Hepatocyte (in vitro differentiated cells): Measurements from ENCODE around the gene OR5K4. TPM values are rescaled to one million over a fixed set of nuclear protein-coding genes. Genes with fewer than 3 reads are reported as not detected.

ENCODE experiments used
- DNase-seq: peaks from one replicate; pipeline ENCODE4 v3.0.0-alpha.2; 2016; ENCODE audit warnings: low spot score
- H2AFZ ChIP-seq: fragments of 200-600 bp; sonication (generic); 2 replicates; pipeline ENCODE4 v1.6.0; 2016; ENCODE audit warnings: antibody characterized with exemption, mild to moderate bottlenecking
- H3K27ac ChIP-seq: fragments of 200-600 bp; sonication (generic); 2 replicates; pipeline ENCODE4 v1.5.1; 2016; ENCODE audit warnings: mild to moderate bottlenecking
- H3K27me3 ChIP-seq: fragments of 200-600 bp; sonication (generic); 2 replicates; pipeline ENCODE4 v1.6.1; 2016
- H3K36me3 ChIP-seq: fragments of 200-600 bp; sonication (generic); replicated peaks from 2 replicates; pipeline ENCODE4 v1.5.1; 2016; ENCODE audit warnings: low read depth; ENCODE audit not compliant: insufficient read depth
- H3K4me1 ChIP-seq: fragments of 200-600 bp; sonication (generic); 2 replicates; pipeline ENCODE4 v1.5.1; 2016; ENCODE audit warnings: mild to moderate bottlenecking, moderate library complexity; ENCODE audit not compliant: insufficient read depth
- H3K4me2 ChIP-seq: fragments of 200-600 bp; sonication (generic); 2 replicates; pipeline ENCODE4 v1.6.0; 2016
- H3K4me3 ChIP-seq: fragments of 200-600 bp; sonication (generic); 2 replicates; pipeline ENCODE4 v1.5.1; 2016; ENCODE audit warnings: mild to moderate bottlenecking
- H3K79me2 ChIP-seq: fragments of 200-600 bp; sonication (generic); 2 replicates; pipeline ENCODE4 v1.6.0; 2017; ENCODE audit warnings: mild to moderate bottlenecking
- H3K9me2 ChIP-seq: fragments of 200-600 bp; sonication (generic); replicated peaks from 2 replicates; pipeline ENCODE4 v1.6.0; 2017; ENCODE audit warnings: mild to moderate bottlenecking; ENCODE audit not compliant: insufficient read depth
- H3K9me3 ChIP-seq: fragments of 200-600 bp; sonication (generic); 2 replicates; pipeline ENCODE4 v1.5.1; 2016; ENCODE audit warnings: low read depth, mild to moderate bottlenecking
- H4K20me1 ChIP-seq: fragments of 200-600 bp; sonication (generic); 2 replicates; pipeline ENCODE4 v1.6.0; 2016; ENCODE audit warnings: mild to moderate bottlenecking; ENCODE audit not compliant: insufficient read depth, poor library complexity, severe bottlenecking
- CTCF ChIP-seq: fragments of 200-600 bp; sonication (generic); IDR thresholded peaks from 2 replicates; pipeline ENCODE4 v1.5.1; 2016; ENCODE audit warnings: antibody characterized with exemption, mild to moderate bottlenecking; ENCODE audit not compliant: poor library complexity
- EZH2 ChIP-seq: fragments of 200-600 bp; sonication (generic); IDR thresholded peaks from 2 replicates; pipeline ENCODE4 v1.6.1; 2016; ENCODE audit warnings: antibody characterized with exemption, mild to moderate bottlenecking, borderline replicate concordance
- EZH2phosphoT487 ChIP-seq: fragments of 200-600 bp; sonication (generic); IDR thresholded peaks from one replicate; pipeline ENCODE4 v1.6.1; 2018; ENCODE audit warnings: antibody characterized with exemption, mild to moderate bottlenecking, low read depth, moderate library complexity; ENCODE audit not compliant: unreplicated experiment, severe bottlenecking
- WGBS: methylation state at CpG from one replicate; pipeline ENCODE4 v1.1.6; 2016; ENCODE audit warnings: low lambda C conversion rate; ENCODE audit errors: missing lambda C conversion rate; 5-methylcytosine and 5-hydroxymethylcytosine counted together
- polyA plus RNA-seq: library from polyadenylated mRNA; unstranded; fragments of >200 nt; fragmentation: Nextera tagmentation; extraction: Ambion mirVana; gene quantifications from 2 replicates; pipeline ENCODE4 v1.2.1, GENCODE V29; 2016
- total RNA-seq: library from RNA; depleted of rRNA; stranded (reverse); fragments of >200 nt; gene quantifications from 2 replicates; pipeline ENCODE4 v1.2.3, GENCODE V29; 2014

The OR5K4 gene
- total and polyA plus RNA-seq, 2 experiments from 2014 or later, result not detected

GRCh38 chr3:98361289-98361688 lies 7.6 kb downstream of the OR5K4 start:
- DNase-seq, result no peak
- TF ChIP-seq CTCF, result no peak
- no peak for TF ChIP-seq EZH2phosphoT487
- TF ChIP-seq EZH2, result no peak
- Histone ChIP-seq H4K20me1 (no peaks in the 10 kb centered on the region), H3K4me1 (no peaks in the 10 kb centered on the region), H2AFZ (no peak overlapping the region), H3K27ac (no peak overlapping the region), H3K9me3 (no peaks in the 10 kb centered on the region), H3K79me2 (no peaks in the 10 kb centered on the region), H3K27me3 (no peaks in the 10 kb centered on the region), H3K36me3 (no peaks in the 10 kb centered on the region), H3K9me2 (no peaks in the 10 kb centered on the region), H3K4me2 (no peak overlapping the region), H3K4me3 (no peak overlapping the region)
- 77% methylated on average over 2 of the region's 2 CpGs for WGBS

GRCh38 chr3:98367464-98368246 lies 14.0 kb downstream of the OR5K4 start:
- Histone ChIP-seq H3K9me3 (no peaks in the 10 kb centered on the region), H3K4me3 (no peak overlapping the region), H3K36me3 (no peaks in the 10 kb centered on the region), H3K27me3 (no peaks in the 10 kb centered on the region), H2AFZ (no peak overlapping the region), H3K4me2 (no peak overlapping the region), H3K79me2 (no peaks in the 10 kb centered on the region), H3K9me2 (no peaks in the 10 kb centered on the region), H3K27ac (no peak overlapping the region), H4K20me1 (no peaks in the 10 kb centered on the region), H3K4me1 (no peaks in the 10 kb centered on the region)
- WGBS, result 92% methylated on average over 4 of the region's 4 CpGs
- no peak for TF ChIP-seq EZH2
- TF ChIP-seq CTCF, result no peak
- TF ChIP-seq EZH2phosphoT487, result no peak
- no peak for DNase-seq

GRCh38 chr3:98371186-98371585 lies 17.5 kb downstream of the OR5K4 start:
- H2AFZ ChIP-seq, result no peak overlapping the region
- H3K79me2 ChIP-seq, result no peaks in the 10 kb centered on the region
- no peak overlapping the region for H3K27ac ChIP-seq
- no peak for TF ChIP-seq CTCF
- TF ChIP-seq EZH2, result no peak
- no peak for TF ChIP-seq EZH2phosphoT487
- H3K9me2 ChIP-seq, result no peaks in the 10 kb centered on the region
- H3K4me1 ChIP-seq, result no peaks in the 10 kb centered on the region
- no peaks in the 10 kb centered on the region for H3K9me3 ChIP-seq
- no peak overlapping the region for H3K4me2 ChIP-seq
- no peaks in the 10 kb centered on the region for H4K20me1 ChIP-seq
- H3K4me3 ChIP-seq, result no peak overlapping the region
- no peaks in the 10 kb centered on the region for H3K36me3 ChIP-seq
- no peak for DNase-seq
- H3K27me3 ChIP-seq, result no peaks in the 10 kb centered on the region

GRCh38 chr3:98371853-98372252 lies 18.2 kb downstream of the OR5K4 start:
- Histone ChIP-seq H3K9me3 (no peaks in the 10 kb centered on the region), H3K4me1 (no peaks in the 10 kb centered on the region), H3K9me2 (no peaks in the 10 kb centered on the region), H3K4me3 (no peak overlapping the region), H3K27ac (no peak overlapping the region), H3K79me2 (no peaks in the 10 kb centered on the region), H2AFZ (no peak overlapping the region), H4K20me1 (no peaks in the 10 kb centered on the region), H3K36me3 (no peaks in the 10 kb centered on the region), H3K27me3 (no peaks in the 10 kb centered on the region), H3K4me2 (no peak overlapping the region)
- TF ChIP-seq CTCF, result no peak
- no peak for TF ChIP-seq EZH2phosphoT487
- TF ChIP-seq EZH2, result no peak
- DNase-seq, result no peak
